Activated CD4-positive, alpha-beta T cell treated with anti-CD3 and anti-CD28 coated beads for 36 hours (primary cell): ENCODE data around the gene CEP250. TPM values are rescaled to one million over a fixed set of nuclear protein-coding genes. Genes with fewer than 3 reads are reported as not detected.

Experiments
- ATAC-seq: fragments of 200-7000 bp; cut with Tn5 transposase; one replicate; pipeline ENCODE4 v1.10.0; 2021; ENCODE audit warnings: mild to moderate bottlenecking, moderate library complexity
- CTCF ChIA-PET: fragments of 350-600 bp; sonication (Branson Sonifier 250); formaldehyde crosslinking; loops from one replicate; lab custom pipeline; 2021; ENCODE audit warnings: antibody characterized with exemption; lab: Charles Lee
- POLR2A ChIA-PET: fragments of 350-600 bp; sonication (Branson Sonifier 250); formaldehyde crosslinking; loops from one replicate; lab custom pipeline; 2021; ENCODE audit warnings: antibody characterized with exemption, inconsistent platforms; lab: Charles Lee
- DNase-seq: peaks from one replicate; pipeline ENCODE4 v3.0.0-alpha.2; 2020
- H3K27ac Mint-ChIP-seq: one replicate; pipeline ENCODE4 v1.8.0; 2021; ENCODE audit warnings: mixed read lengths
- H3K27me3 Mint-ChIP-seq: one replicate; pipeline ENCODE4 v1.8.0; 2021; ENCODE audit warnings: mixed read lengths
- H3K36me3 Mint-ChIP-seq: one replicate; pipeline ENCODE4 v1.8.0; 2021; ENCODE audit warnings: low read depth, mixed read lengths
- H3K4me1 Mint-ChIP-seq: one replicate; pipeline ENCODE4 v1.8.0; 2021; ENCODE audit warnings: mixed read lengths
- H3K4me3 Mint-ChIP-seq: one replicate; pipeline ENCODE4 v1.8.0; 2021; ENCODE audit warnings: mild to moderate bottlenecking, moderate library complexity, mixed read lengths
- H3K9me3 Mint-ChIP-seq: one replicate; pipeline ENCODE4 v1.8.0; 2021; ENCODE audit warnings: low read depth, mixed read lengths
- intact Hi-C, 2 experiments: fragments of 100-400 bp; cut with DNase I in 1 of 2; cut with micrococcal nuclease in 1 of 2; formaldehyde crosslinking; loops; one replicate each; pipeline versions ENCODE4 v1.14.2 to v1.15.1; 2022 to 2024; cut with DNase I, micrococcal nuclease
- total RNA-seq, 2 experiments: library from RNA; stranded (reverse); gene quantifications; one replicate each; pipeline ENCODE4 v1.2.3, GENCODE V29; 2021

Gene CEP250
- total RNA-seq, 2 experiments from 2014 or later: 50.4 to 60.2 TPM

- POLR2A ChIA-PET: interaction anchor here (1.9 kb wide), 1 partner anchor 12 kb away, joined by 10 read pairs; the partner anchor contains the start of gene CEP250
Measured at GRCh38 chr20:35467339-35468224, 12.2 kb downstream of the CEP250 start.

GRCh38 chr20:35468671-35469334, 13.4 kb downstream of the CEP250 start:
- Mint-ChIP-seq H3K27ac (no peak overlapping the region), H3K4me1 (no peaks in the 10 kb centered on the region), H3K36me3 (peaks cover 11% of the 10 kb centered on the region), H3K4me3 (no peak overlapping the region), H3K27me3 (no peaks in the 10 kb centered on the region), H3K9me3 (no peaks in the 10 kb centered on the region)
- CTCF ChIA-PET: interaction anchor here (0.6 to 1.3 kb wide), 3 partner anchors 12 to 165 kb away, joined by 3 to 5 read pairs (median 4); no protein-coding TSS in a partner anchor
- intact Hi-C loops: loop anchor here in 1 of 2 experiments (10.0 kb wide), 2 partner anchors 236 to 416 kb away; no protein-coding TSS in a partner anchor
- ATAC-seq: no peak
- POLR2A ChIA-PET: no interaction called here
- no peak for DNase-seq

More at GRCh38 chr20:35467339-35468224, 12.2 kb downstream of the CEP250 start:
- intact Hi-C loops: loop anchor here in 1 of 2 experiments (10.0 kb wide), 2 partner anchors 237 to 417 kb away; no protein-coding TSS in a partner anchor
- H3K36me3 Mint-ChIP-seq: peaks cover 8% of the 10 kb centered on the region
- CTCF ChIA-PET: interaction anchor here (0.8 to 1.3 kb wide), 3 partner anchors 20 to 416 kb away, joined by 4 read pairs; no protein-coding TSS in a partner anchor
- no peak overlapping the region for H3K4me3 Mint-ChIP-seq
- no peaks in the 10 kb centered on the region for H3K27me3 Mint-ChIP-seq
- DNase-seq (no peak), ATAC-seq (no peak)
- H3K4me1 Mint-ChIP-seq: no peaks in the 10 kb centered on the region
- no peaks in the 10 kb centered on the region for H3K9me3 Mint-ChIP-seq
- H3K27ac Mint-ChIP-seq: no peak overlapping the region

- Mint-ChIP-seq H3K4me1 (no peaks in the 10 kb centered on the region), H3K36me3 (peaks cover 9% of the 10 kb centered on the region), H3K4me3 (no peak overlapping the region), H3K27ac (no peak overlapping the region), H3K9me3 (no peaks in the 10 kb centered on the region), H3K27me3 (no peaks in the 10 kb centered on the region)
- intact Hi-C loops: no loop called here
- DNase-seq (no peak), ATAC-seq (no peak)
- CTCF ChIA-PET: interaction anchor here (3.2 kb wide), 1 partner anchor 8 kb away, joined by 19 read pairs; no protein-coding TSS in a partner anchor
- POLR2A ChIA-PET: no interaction called here
Measured at GRCh38 chr20:35472209-35472608, 16.8 kb downstream of the CEP250 start.

DNA sequence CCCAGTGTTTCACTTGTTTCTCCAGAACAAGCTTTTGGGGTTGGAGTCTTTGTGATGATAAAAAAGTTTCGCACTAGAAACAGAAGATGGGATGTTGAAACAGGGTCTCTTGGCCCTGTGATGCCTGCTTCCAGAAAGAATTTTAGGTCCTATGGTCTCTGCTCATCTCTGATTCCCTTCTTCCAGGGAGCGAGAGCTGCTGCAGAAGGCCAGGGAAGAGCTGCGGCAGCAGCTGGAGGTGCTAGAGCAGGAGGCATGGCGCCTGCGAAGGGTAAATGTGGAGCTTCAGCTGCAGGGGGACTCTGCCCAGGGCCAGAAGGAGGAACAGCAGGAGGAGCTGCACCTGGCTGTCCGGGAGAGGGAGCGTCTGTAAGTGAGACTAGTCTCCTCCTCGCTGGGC, 18.3 kb downstream of the CEP250 start:
- peaks cover 17% of the 10 kb centered on the region for H3K36me3 Mint-ChIP-seq
- no peak for ATAC-seq
- H3K4me1 Mint-ChIP-seq: no peaks in the 10 kb centered on the region
- CTCF ChIA-PET: interaction anchor here (1.6 to 3.2 kb wide), 2 partner anchors 10 to 26 kb away, joined by 5 to 19 read pairs; no protein-coding TSS in a partner anchor
- H3K9me3 Mint-ChIP-seq: no peaks in the 10 kb centered on the region
- intact Hi-C loops: no loop called here
- H3K27me3 Mint-ChIP-seq: no peaks in the 10 kb centered on the region
- no peak for DNase-seq
- POLR2A ChIA-PET: interaction anchor here (0.6 kb wide), 1 partner anchor 203 kb away, joined by 4 read pairs; no protein-coding TSS in a partner anchor
- H3K27ac Mint-ChIP-seq: no peak overlapping the region
- H3K4me3 Mint-ChIP-seq: no peak overlapping the region

DNA sequence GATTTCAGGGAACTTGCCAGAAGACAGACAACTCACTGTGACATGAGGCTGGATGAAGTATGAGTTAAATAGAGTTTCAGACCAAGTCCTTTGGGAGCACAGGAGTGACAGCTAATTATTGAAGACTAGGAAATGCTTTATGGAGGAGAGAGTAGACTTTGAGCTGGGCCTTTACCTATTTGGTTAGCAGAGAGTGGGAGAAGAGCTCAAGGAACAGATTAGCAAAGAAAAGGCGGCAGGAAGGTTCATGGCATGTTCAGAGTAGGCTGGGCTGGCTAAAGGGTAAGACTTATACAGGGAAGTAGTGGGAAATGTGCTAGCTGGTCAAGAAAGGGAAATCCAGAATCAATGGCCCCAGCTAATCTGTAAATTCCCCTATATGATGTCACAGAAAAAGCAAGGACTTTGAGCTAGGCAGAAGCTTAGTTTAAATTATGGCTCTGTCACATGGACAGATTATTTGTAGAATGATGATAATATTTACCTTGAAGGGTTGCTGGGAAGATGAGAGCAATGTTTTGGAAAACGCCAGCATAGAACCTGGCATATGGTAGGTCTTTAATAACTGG, 19.0 kb downstream of the CEP250 start:
- intact Hi-C loops: no loop called here
- CTCF ChIA-PET: interaction anchor here (0.8 to 3.2 kb wide), 3 partner anchors 11 to 1481 kb away, joined by 4 to 19 read pairs (median 5); no protein-coding TSS in a partner anchor

GRCh38 chr20:35476288-35476687, 20.9 kb downstream of the CEP250 start:
- Mint-ChIP-seq H3K36me3 (peaks cover 23% of the 10 kb centered on the region), H3K4me1 (no peaks in the 10 kb centered on the region), H3K9me3 (no peaks in the 10 kb centered on the region), H3K27ac (no peak overlapping the region), H3K4me3 (no peak overlapping the region), H3K27me3 (no peaks in the 10 kb centered on the region)
- no peak for DNase-seq
- intact Hi-C loops: no loop called here
- POLR2A ChIA-PET: no interaction called here
- no peak for ATAC-seq
- CTCF ChIA-PET: no interaction called here

More for the DNA sequence above, 19.0 kb downstream of the CEP250 start:
- POLR2A ChIA-PET: no interaction called here
- Mint-ChIP-seq H3K4me3 (no peak overlapping the region), H3K9me3 (no peaks in the 10 kb centered on the region), H3K4me1 (no peaks in the 10 kb centered on the region), H3K27ac (no peak overlapping the region), H3K36me3 (peaks cover 21% of the 10 kb centered on the region), H3K27me3 (no peaks in the 10 kb centered on the region)
- ATAC-seq (no peak), DNase-seq (no peak)

DNA sequence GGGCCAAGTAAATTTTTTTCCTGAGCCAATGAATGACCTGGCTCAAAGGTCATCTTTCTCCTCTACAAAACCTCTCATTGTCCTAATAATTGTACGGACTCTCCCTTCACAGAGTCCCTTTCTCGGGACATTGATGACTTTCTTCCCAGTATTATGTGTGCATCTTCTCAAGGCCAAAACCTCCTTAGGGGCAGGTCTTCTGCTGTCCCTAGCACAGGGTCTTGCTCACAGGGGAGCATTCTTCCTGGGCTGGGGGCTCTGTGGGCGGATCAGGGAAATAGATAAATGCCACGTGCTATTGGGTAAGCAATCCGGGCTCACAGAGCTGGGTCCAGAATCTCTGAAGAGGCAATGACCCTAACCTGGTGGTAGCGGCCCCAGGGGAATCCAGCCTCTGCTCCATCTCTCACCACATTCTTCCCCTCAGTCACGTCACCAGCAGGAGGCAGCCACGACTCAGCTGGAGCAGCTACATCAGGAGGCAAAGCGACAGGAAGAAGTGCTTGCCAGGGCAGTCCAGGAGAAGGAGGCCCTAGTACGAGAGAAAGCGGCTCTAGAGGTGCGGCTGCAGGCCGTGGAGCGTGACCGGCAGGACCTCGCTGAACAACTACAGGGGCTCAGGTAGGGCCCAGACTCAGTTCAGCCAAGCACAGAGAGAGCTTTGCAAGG, 23.5 kb downstream of the CEP250 start:
- ATAC-seq: no peak
- peak; percentile 39 for DNase-seq
- POLR2A ChIA-PET: interaction anchor here (1.4 kb wide), 1 partner anchor 11 kb away, joined by 3 read pairs; no protein-coding TSS in a partner anchor
- no peaks in the 10 kb centered on the region for H3K27me3 Mint-ChIP-seq
- H3K36me3 Mint-ChIP-seq: peaks cover 22% of the 10 kb centered on the region
- peaks cover 1% of the 10 kb centered on the region for H3K9me3 Mint-ChIP-seq
- no peak overlapping the region for H3K27ac Mint-ChIP-seq
- CTCF ChIA-PET: interaction anchor here (0.7 to 1.7 kb wide), 4 partner anchors 12 to 1449 kb away, joined by 3 to 6 read pairs (median 3); no protein-coding TSS in a partner anchor
- no peaks in the 10 kb centered on the region for H3K4me1 Mint-ChIP-seq
- intact Hi-C loops: no loop called here
- H3K4me3 Mint-ChIP-seq: no peak overlapping the region

DNA sequence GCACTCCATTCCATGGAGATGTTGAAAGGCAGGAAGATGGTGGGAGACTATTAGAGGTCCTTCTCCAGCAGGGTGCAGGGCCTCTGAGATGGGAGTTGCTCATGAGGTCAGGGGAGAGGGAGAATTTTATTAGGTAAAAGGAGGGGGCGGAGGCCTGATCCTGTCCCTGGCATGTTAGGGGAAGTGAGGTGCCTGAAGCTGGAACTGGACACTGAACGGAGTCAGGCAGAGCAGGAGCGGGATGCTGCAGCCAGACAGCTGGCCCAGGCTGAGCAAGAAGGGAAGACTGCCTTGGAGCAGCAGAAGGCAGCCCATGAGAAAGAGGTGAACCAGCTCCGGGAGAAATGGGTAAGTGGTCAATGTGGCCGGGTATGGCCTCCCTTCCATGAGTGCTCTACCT, 24.4 kb downstream of the CEP250 start:
- no peak overlapping the region for H3K4me3 Mint-ChIP-seq
- DNase-seq: no peak
- peak overlapping the region; percentile 1 for H3K27ac Mint-ChIP-seq
- H3K36me3 Mint-ChIP-seq: peaks cover 31% of the 10 kb centered on the region
- ChIA-PET CTCF (interaction anchor here (1.2 to 1.7 kb wide), 2 partner anchors 11 to 37 kb away, joined by 3 to 6 read pairs; no protein-coding TSS in a partner anchor), POLR2A (interaction anchor here (1.4 kb wide), 1 partner anchor 10 kb away, joined by 3 read pairs; no protein-coding TSS in a partner anchor)
- no peak for ATAC-seq
- peaks cover 1% of the 10 kb centered on the region for H3K9me3 Mint-ChIP-seq
- intact Hi-C loops: no loop called here
- no peaks in the 10 kb centered on the region for H3K4me1 Mint-ChIP-seq
- no peaks in the 10 kb centered on the region for H3K27me3 Mint-ChIP-seq

DNA sequence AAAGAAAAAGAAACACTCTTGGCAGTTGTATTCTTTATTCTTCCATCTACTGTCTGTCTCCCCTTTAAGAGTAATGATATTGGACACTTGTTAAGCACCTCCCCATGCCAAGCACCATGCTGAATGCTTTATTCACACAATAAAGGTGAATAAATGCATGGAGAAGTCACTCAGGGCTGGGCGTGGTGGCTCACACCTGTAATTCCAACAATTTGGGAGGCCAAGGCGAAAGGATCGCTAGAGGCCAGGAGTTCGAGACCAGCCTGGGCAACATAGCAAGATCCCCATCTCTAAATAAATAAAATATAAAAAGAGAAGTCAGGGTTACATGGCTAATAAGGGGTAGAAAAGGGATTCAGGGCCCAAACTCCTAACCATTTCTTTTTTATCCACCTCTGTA, 32.1 kb downstream of the CEP250 start:
- H3K4me3 Mint-ChIP-seq: no peak overlapping the region
- H3K9me3 Mint-ChIP-seq: peaks cover 1% of the 10 kb centered on the region
- intact Hi-C loops: no loop called here
- POLR2A ChIA-PET: no interaction called here
- H3K36me3 Mint-ChIP-seq: peaks cover 54% of the 10 kb centered on the region
- ATAC-seq: no peak
- DNase-seq: no peak
- H3K27ac Mint-ChIP-seq: no peak overlapping the region
- peaks cover 38% of the 10 kb centered on the region for H3K4me1 Mint-ChIP-seq
- H3K27me3 Mint-ChIP-seq: no peaks in the 10 kb centered on the region
- CTCF ChIA-PET: interaction anchor here (0.6 kb wide), 1 partner anchor 109 kb away, joined by 3 read pairs; no protein-coding TSS in a partner anchor

DNA sequence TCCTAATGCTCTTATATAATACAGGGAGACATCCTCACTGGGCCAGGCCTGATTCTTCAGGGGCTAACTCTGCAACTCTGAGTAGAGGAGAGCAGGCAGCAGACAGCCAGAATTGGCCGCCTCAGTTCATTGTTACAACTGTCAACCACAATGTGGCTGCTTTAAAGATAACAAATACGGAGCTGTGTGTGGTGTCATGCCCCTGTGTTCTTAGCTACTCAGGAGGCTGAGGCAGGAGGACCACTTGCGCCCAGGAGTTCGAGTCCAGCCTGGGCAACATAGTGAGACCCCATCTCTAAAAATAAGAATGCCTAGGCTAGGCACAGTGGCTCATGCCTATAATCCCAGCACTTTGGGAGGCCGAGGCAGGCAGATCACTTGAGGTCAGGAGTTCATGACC, 34.3 kb downstream of the CEP250 start:
- CTCF ChIA-PET: interaction anchor here (0.8 to 1.9 kb wide), 3 partner anchors 10 to 465 kb away, joined by 3 to 7 read pairs (median 3); partner anchors contain the start of gene SCAND1
- no peaks in the 10 kb centered on the region for H3K27me3 Mint-ChIP-seq
- no peak for ATAC-seq
- H3K4me1 Mint-ChIP-seq: peaks cover 42% of the 10 kb centered on the region
- H3K9me3 Mint-ChIP-seq: no peaks in the 10 kb centered on the region
- H3K27ac Mint-ChIP-seq: peak overlapping the region; percentile 67
- H3K36me3 Mint-ChIP-seq: peaks cover 59% of the 10 kb centered on the region
- POLR2A ChIA-PET: interaction anchor here (0.7 kb wide), 1 partner anchor 11 kb away, joined by 3 read pairs; no protein-coding TSS in a partner anchor
- peak; percentile 16 for DNase-seq
- intact Hi-C loops: loop anchor here in 1 of 2 experiments (2.0 to 5.0 kb wide), 2 partner anchors 35 to 173 kb away; partner anchors contain the start of genes CEP250, CPNE1 and RBM12
- H3K4me3 Mint-ChIP-seq: peak overlapping the region; percentile 83
